Left ventricle myocardium inferior (tissue), 1 donor: ENCODE data around the gene VAV3. TPM values are rescaled to one million over a fixed set of nuclear protein-coding genes. Genes with fewer than 3 reads are reported as not detected.

ENCODE experiments used
- DNase-seq: peaks from one replicate; pipeline ENCODE4 v3.0.0-alpha.2; 2020
- H3K27ac ChIP-seq: fragments of 200-600 bp; replicated peaks from 2 replicates; pipeline ENCODE4 v1.8.0; 2021
- H3K27me3 ChIP-seq: fragments of 200-600 bp; 2 replicates; pipeline ENCODE4 v1.8.0; 2021; ENCODE audit warnings: low read depth
- H3K36me3 ChIP-seq: fragments of 200-600 bp; 2 replicates; pipeline ENCODE4 v1.8.0; 2021
- H3K4me1 ChIP-seq: fragments of 200-600 bp; 2 replicates; pipeline ENCODE4 v1.8.0; 2021
- H3K4me3 ChIP-seq: fragments of 200-600 bp; 2 replicates; pipeline ENCODE4 v1.8.0; 2021; ENCODE audit warnings: mild to moderate bottlenecking, moderate library complexity
- H3K9me3 ChIP-seq: fragments of 200-600 bp; replicated peaks from 2 replicates; pipeline ENCODE4 v1.8.0; 2021
- CTCF ChIP-seq: fragments of 200-600 bp; IDR thresholded peaks from 2 replicates; pipeline ENCODE4 v1.8.0; 2021; ENCODE audit warnings: antibody characterized with exemption, mild to moderate bottlenecking, borderline replicate concordance
- intact Hi-C: fragments of 100-400 bp; cut with micrococcal nuclease; formaldehyde crosslinking; loops from one replicate; pipeline ENCODE4 v1.11.0; 2022
- total RNA-seq: library from RNA; stranded (reverse); fragmentation: NEBNext Ultra II Directional; extraction: Animal tissue kit (Norgen Biotek cat#: 25700); gene quantifications from one replicate; pipeline ENCODE4 v1.2.1, GENCODE V29; 2021
- donor health status: DM: no; HTN: yes; CAD: no; lungs with severe emphysema.

Gene VAV3
- total RNA-seq, 1 donor from 2014 or later = 1.4 TPM

GRCh38 chr1:107785496-107786202, 179.3 kb downstream of the VAV3 start:
- no peak for DNase-seq
- H3K36me3 ChIP-seq = no peaks in the 10 kb centered on the region
- intact Hi-C loops = loop anchor here (10.0 kb wide), 1 partner anchor 179 kb away; the partner anchor contains the start of gene VAV3
- TF ChIP-seq CTCF = no peak
- peak overlapping the region; percentile 29 for H3K27ac ChIP-seq
- H3K4me1 ChIP-seq = peaks cover 36% of the 10 kb centered on the region
- no peaks in the 10 kb centered on the region for H3K27me3 ChIP-seq
- H3K9me3 ChIP-seq = no peaks in the 10 kb centered on the region
- no peak overlapping the region for H3K4me3 ChIP-seq

- peak; percentile 80 for TF ChIP-seq CTCF
- Histone ChIP-seq H3K4me3 (no peak overlapping the region), H3K9me3 (no peaks in the 10 kb centered on the region), H3K27ac (peak overlapping the region; percentile 33), H3K36me3 (no peaks in the 10 kb centered on the region), H3K4me1 (peaks cover 20% of the 10 kb centered on the region), H3K27me3 (no peaks in the 10 kb centered on the region)
- intact Hi-C loops = loop anchor here (1.0 to 10.0 kb wide), 2 partner anchors 182 to 343 kb away; partner anchors contain the start of gene VAV3
- no peak for DNase-seq
These were observed 182.6 kb downstream of the VAV3 start for GRCh38 chr1:107782217-107782845.

GRCh38 chr1:107781245-107781644, 183.7 kb downstream of the VAV3 start:
- intact Hi-C loops = loop anchor here (10.0 kb wide), 1 partner anchor 184 kb away; the partner anchor contains the start of gene VAV3
- Histone ChIP-seq H3K36me3 (no peaks in the 10 kb centered on the region), H3K4me3 (no peak overlapping the region), H3K4me1 (peaks cover 12% of the 10 kb centered on the region), H3K27ac (no peak overlapping the region), H3K27me3 (no peaks in the 10 kb centered on the region), H3K9me3 (no peaks in the 10 kb centered on the region)
- DNase-seq = no peak
- TF ChIP-seq CTCF = no peak

GRCh38 chr1:107777664-107778047, 187.3 kb downstream of the VAV3 start:
- Histone ChIP-seq H3K27ac (no peak overlapping the region), H3K4me3 (no peak overlapping the region), H3K4me1 (peaks cover 4% of the 10 kb centered on the region), H3K36me3 (no peaks in the 10 kb centered on the region), H3K9me3 (no peaks in the 10 kb centered on the region), H3K27me3 (no peaks in the 10 kb centered on the region)
- TF ChIP-seq CTCF = no peak
- no peak for DNase-seq
- intact Hi-C loops = no loop called here

- Histone ChIP-seq H3K27ac (no peak overlapping the region), H3K36me3 (no peaks in the 10 kb centered on the region), H3K27me3 (no peaks in the 10 kb centered on the region), H3K4me3 (no peak overlapping the region), H3K9me3 (no peaks in the 10 kb centered on the region), H3K4me1 (no peaks in the 10 kb centered on the region)
- TF ChIP-seq CTCF = no peak
- DNase-seq = no peak
- intact Hi-C loops = no loop called here
These were observed 187.9 kb downstream of the VAV3 start for GRCh38 chr1:107776900-107777663.
